H9 (cell line): ENCODE measurements around the gene CDH13. TPM values are rescaled to one million over a fixed set of nuclear protein-coding genes. Genes with fewer than 3 reads are reported as not detected.

Source experiments
- DNase-seq: peaks from one replicate; pipeline ENCODE4 v3.0.0-alpha.2; 2017
- H2AFZ ChIP-seq: one replicate; pipeline ENCODE4 v1.6.1; 2013; ENCODE audit warnings: mild to moderate bottlenecking, low read length, control low read depth, moderate library complexity
- H2AK5ac ChIP-seq: 2 replicates; pipeline ENCODE4 v1.6.1; 2013; ENCODE audit warnings: low read length, control low read depth, mixed read lengths; ENCODE audit not compliant: insufficient read length
- H2BK120ac ChIP-seq: one replicate; pipeline ENCODE4 v1.6.1; 2013; ENCODE audit warnings: low read depth, mild to moderate bottlenecking, low read length, control low read depth, inconsistent platforms; ENCODE audit not compliant: poor library complexity, severe bottlenecking
- H2BK12ac ChIP-seq: 2 replicates; pipeline ENCODE4 v1.6.1; 2013; ENCODE audit warnings: low read length, control low read depth, mixed read lengths, low read depth; ENCODE audit not compliant: insufficient read length
- H2BK15ac ChIP-seq: 2 replicates; pipeline ENCODE4 v1.6.1; 2013; ENCODE audit warnings: low read depth, low read length, control low read depth
- H2BK20ac ChIP-seq: one replicate; pipeline ENCODE4 v1.6.1; 2013; ENCODE audit warnings: low read depth, mild to moderate bottlenecking, low read length, control low read depth, inconsistent platforms; ENCODE audit not compliant: poor library complexity, severe bottlenecking
- H2BK5ac ChIP-seq: 2 replicates; pipeline ENCODE4 v1.6.1; 2013; ENCODE audit warnings: low read length, control low read depth, mixed read lengths; ENCODE audit not compliant: insufficient read length
- H3K14ac ChIP-seq: 2 replicates; pipeline ENCODE4 v1.6.1; 2013; ENCODE audit warnings: low read length, control low read depth; ENCODE audit not compliant: insufficient read depth
- H3K18ac ChIP-seq: 2 replicates; pipeline ENCODE4 v1.6.1; 2013; ENCODE audit warnings: low read depth, mild to moderate bottlenecking, mixed read lengths, low read length, control low read depth; ENCODE audit not compliant: insufficient read length
- H3K23ac ChIP-seq: 2 replicates; pipeline ENCODE4 v1.6.1; 2013; ENCODE audit warnings: low read length, control low read depth, mixed read lengths, low read depth; ENCODE audit not compliant: insufficient read length
- H3K23me2 ChIP-seq: 2 replicates; pipeline ENCODE4 v1.6.1; 2013; ENCODE audit warnings: low read depth, mild to moderate bottlenecking, mixed read lengths, low read length, control low read depth; ENCODE audit not compliant: insufficient read length, poor library complexity, severe bottlenecking
- H3K27ac ChIP-seq: 2 replicates; pipeline ENCODE4 v1.5.1; 2013; ENCODE audit warnings: low read length, control low read depth, mixed read lengths, low read depth; ENCODE audit not compliant: insufficient read length
- H3K27me3 ChIP-seq: 2 replicates; pipeline ENCODE4 v1.6.1; 2013; ENCODE audit warnings: low read length, control low read depth, inconsistent platforms; ENCODE audit not compliant: insufficient read depth
- H3K4ac ChIP-seq: 2 replicates; pipeline ENCODE4 v1.6.1; 2013; ENCODE audit warnings: low read depth, mild to moderate bottlenecking, control low read depth, inconsistent platforms, low read length, moderate library complexity
- H3K4me1 ChIP-seq: 2 replicates; pipeline ENCODE4 v1.6.1; 2013; ENCODE audit warnings: low read length, control low read depth, inconsistent platforms; ENCODE audit not compliant: insufficient read depth
- H3K4me2 ChIP-seq: 2 replicates; pipeline ENCODE4 v1.6.1; 2013; ENCODE audit warnings: low read length, control low read depth, mixed read lengths; ENCODE audit not compliant: insufficient read length, insufficient read depth
- H3K56ac ChIP-seq: 2 replicates; pipeline ENCODE4 v1.6.1; 2013; ENCODE audit warnings: low read depth, mild to moderate bottlenecking, mixed read lengths, low read length, control low read depth; ENCODE audit not compliant: insufficient read length
- H3K79me1 ChIP-seq: 2 replicates; pipeline ENCODE4 v1.6.1; 2013; ENCODE audit warnings: low read depth, mild to moderate bottlenecking, moderate library complexity, low read length, control low read depth, inconsistent platforms; ENCODE audit not compliant: insufficient read depth, poor library complexity, severe bottlenecking
- H3K79me2 ChIP-seq: 2 replicates; pipeline ENCODE4 v1.6.1; 2013; ENCODE audit warnings: low read length, control low read depth, inconsistent platforms; ENCODE audit not compliant: insufficient read depth
- H3K9ac ChIP-seq: 2 replicates; pipeline ENCODE4 v1.6.1; 2013; ENCODE audit warnings: low read length, control low read depth, mixed read lengths; ENCODE audit not compliant: insufficient read length; ENCODE audit errors: extremely low read depth
- H3K9me3 ChIP-seq: one replicate; pipeline ENCODE4 v1.6.1; 2013; ENCODE audit warnings: low read depth, low read length, inconsistent platforms; ENCODE audit not compliant: control insufficient read depth
- H3T11ph ChIP-seq: one replicate; pipeline ENCODE4 v1.6.1; 2013; ENCODE audit warnings: mild to moderate bottlenecking, low read length, control low read depth, inconsistent platforms
- H4K20me1 ChIP-seq: one replicate; pipeline ENCODE4 v1.6.1; 2013; ENCODE audit not compliant: control insufficient read depth, insufficient read length, insufficient read depth
- H4K5ac ChIP-seq: 2 replicates; pipeline ENCODE4 v1.6.1; 2013; ENCODE audit warnings: low read depth, mild to moderate bottlenecking, mixed read lengths, low read length, control low read depth; ENCODE audit not compliant: insufficient read length
- H4K8ac ChIP-seq: replicated peaks from 2 replicates; pipeline ENCODE4 v1.6.1; 2013; ENCODE audit warnings: low read length, control low read depth, mixed read lengths, low read depth; ENCODE audit not compliant: insufficient read length
- H4K91ac ChIP-seq: 2 replicates; pipeline ENCODE4 v1.6.1; 2013; ENCODE audit warnings: low read depth, mild to moderate bottlenecking, moderate library complexity, mixed read lengths, low read length, control low read depth; ENCODE audit not compliant: insufficient read length
- H3K27ac Mint-ChIP-seq, 3 experiments: 2 replicates in 2 of 3; 3 replicates in 1 of 3; pipeline ENCODE4 v1.8.0; 2020 to 2021; ENCODE audit warnings: mixed read lengths in 3 of 3, mild to moderate bottlenecking in 1 of 3, moderate library complexity in 1 of 3
- H3K27me3 Mint-ChIP-seq: 2 replicates; pipeline ENCODE4 v1.8.0; 2021; ENCODE audit warnings: low read depth, mild to moderate bottlenecking, moderate library complexity, mixed read lengths
- H3K36me3 Mint-ChIP-seq, 3 experiments: 2 replicates in 2 of 3; 3 replicates in 1 of 3; pipeline ENCODE4 v1.8.0; 2020 to 2021; ENCODE audit warnings: low read depth in 3 of 3, mixed read lengths in 3 of 3; ENCODE audit not compliant: insufficient read depth in 1 of 3
- H3K4me1 Mint-ChIP-seq, 2 experiments: 2 replicates each; pipeline ENCODE4 v1.8.0; 2020; ENCODE audit warnings: mixed read lengths in 2 of 2
- H3K4me3 Mint-ChIP-seq, 2 experiments: 2 replicates in 1 of 2; 3 replicates in 1 of 2; pipeline ENCODE4 v1.8.0; 2020 to 2021; ENCODE audit warnings: mild to moderate bottlenecking in 2 of 2, mixed read lengths in 2 of 2, moderate library complexity in 1 of 2
- H3K9me3 Mint-ChIP-seq, 2 experiments: 2 replicates in 1 of 2; 3 replicates in 1 of 2; pipeline ENCODE4 v1.8.0; 2020; ENCODE audit warnings: mild to moderate bottlenecking in 2 of 2, mixed read lengths in 2 of 2, moderate library complexity in 1 of 2
- WGBS: extraction: QIAGEN DNeasy Blood & Tissue Kit; methylation state at CpG from one replicate; pipeline ENCODE4 v1.1.7; 2013; ENCODE audit warnings: missing lambda C conversion rate, low lambda C conversion rate, mixed read lengths; ENCODE audit not compliant: insufficient read length; ENCODE audit errors: extremely low coverage; 5-methylcytosine and 5-hydroxymethylcytosine counted together
- total RNA-seq: library from RNA; stranded (reverse); gene quantifications from 2 replicates; pipeline ENCODE4 v1.2.1, GENCODE V29; 2021
- TF ChIP-seq, protein P1 (sequence below): fragments of 200-600 bp; sonication (generic); conservative IDR thresholded peaks from 3 replicates; pipeline ENCODE4 v1.8.0; 2021; ENCODE audit warnings: antibody characterized with exemption, mild to moderate bottlenecking

CDH13 gene
- total RNA-seq, 1 experiment from 2014 or later: 1.5 TPM

DNA sequence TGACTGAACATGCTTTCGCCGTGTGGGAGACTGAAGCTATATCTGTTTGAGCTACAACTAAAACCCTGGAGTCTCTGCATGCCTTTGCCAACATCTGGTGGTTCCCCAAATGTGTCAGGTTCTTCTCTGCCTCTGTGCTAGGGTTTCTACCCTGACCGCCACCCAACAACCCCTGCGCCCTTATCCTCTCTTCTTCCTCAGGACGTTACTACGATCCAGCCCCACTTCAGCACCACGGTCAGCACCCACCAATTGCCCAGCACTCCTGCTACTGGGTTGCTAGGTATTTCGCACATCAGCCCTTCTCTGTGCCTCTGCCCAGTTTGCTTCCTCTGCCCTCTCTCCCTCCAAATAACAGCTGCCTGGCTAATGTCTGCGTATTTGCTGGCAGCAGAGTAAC, 1074.7 kb downstream of the CDH13 start:
- Histone ChIP-seq H3K23ac (no peak overlapping the region), H2BK20ac (no peak overlapping the region), H2BK120ac (no peak overlapping the region), H4K91ac (no peak overlapping the region), H3T11ph (no peak overlapping the region), H2BK5ac (no peak overlapping the region), H3K9ac (no peak overlapping the region), H4K8ac (no peak overlapping the region), H4K20me1 (no peaks in the 10 kb centered on the region), H2BK15ac (no peak overlapping the region), H3K79me2 (no peaks in the 10 kb centered on the region), H3K4ac (no peak overlapping the region), H2BK12ac (no peak overlapping the region), H3K27me3 (no peaks in the 10 kb centered on the region), H3K23me2 (no peaks in the 10 kb centered on the region), H3K79me1 (no peaks in the 10 kb centered on the region), H3K18ac (no peak overlapping the region), H3K56ac (no peak overlapping the region), H3K27ac (no peak overlapping the region), H2AFZ (no peak overlapping the region), H4K5ac (no peak overlapping the region), H3K9me3 (no peaks in the 10 kb centered on the region), H3K4me2 (no peak overlapping the region), H3K4me1 (no peaks in the 10 kb centered on the region), H2AK5ac (no peak overlapping the region), H3K14ac (no peak overlapping the region)
- no peaks in the 10 kb centered on the region for H3K9me3 Mint-ChIP-seq
- no peak overlapping the region for H3K4me3 Mint-ChIP-seq
- H3K27me3 Mint-ChIP-seq: peaks cover 8% of the 10 kb centered on the region
- no peak overlapping the region for H3K27ac Mint-ChIP-seq
- TF ChIP-seq, protein P1, sequence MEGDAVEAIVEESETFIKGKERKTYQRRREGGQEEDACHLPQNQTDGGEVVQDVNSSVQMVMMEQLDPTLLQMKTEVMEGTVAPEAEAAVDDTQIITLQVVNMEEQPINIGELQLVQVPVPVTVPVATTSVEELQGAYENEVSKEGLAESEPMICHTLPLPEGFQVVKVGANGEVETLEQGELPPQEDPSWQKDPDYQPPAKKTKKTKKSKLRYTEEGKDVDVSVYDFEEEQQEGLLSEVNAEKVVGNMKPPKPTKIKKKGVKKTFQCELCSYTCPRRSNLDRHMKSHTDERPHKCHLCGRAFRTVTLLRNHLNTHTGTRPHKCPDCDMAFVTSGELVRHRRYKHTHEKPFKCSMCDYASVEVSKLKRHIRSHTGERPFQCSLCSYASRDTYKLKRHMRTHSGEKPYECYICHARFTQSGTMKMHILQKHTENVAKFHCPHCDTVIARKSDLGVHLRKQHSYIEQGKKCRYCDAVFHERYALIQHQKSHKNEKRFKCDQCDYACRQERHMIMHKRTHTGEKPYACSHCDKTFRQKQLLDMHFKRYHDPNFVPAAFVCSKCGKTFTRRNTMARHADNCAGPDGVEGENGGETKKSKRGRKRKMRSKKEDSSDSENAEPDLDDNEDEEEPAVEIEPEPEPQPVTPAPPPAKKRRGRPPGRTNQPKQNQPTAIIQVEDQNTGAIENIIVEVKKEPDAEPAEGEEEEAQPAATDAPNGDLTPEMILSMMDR: no peak
- DNase-seq: peak; percentile 78
- no peaks in the 10 kb centered on the region for H3K4me1 Mint-ChIP-seq
- no peaks in the 10 kb centered on the region for H3K36me3 Mint-ChIP-seq
- WGBS: no CpG with 5 or more reads among the region's 9 CpGs
